GM12878 (cell line): ENCODE results near the gene MYB. TPM values are rescaled to one million over a fixed set of nuclear protein-coding genes. Genes with fewer than 3 reads are reported as not detected.
A peak's percentile ranks its signal among the peaks of the same experiment; 100 is the strongest.

Experiments
- BHLHE40 ChIP-seq, 2 experiments: fragments of 450-650 bp in 1 of 2; IDR thresholded peaks; 2 replicates each; pipeline ENCODE4 v1.6.1; 2011 to 2017; ENCODE audit warnings: low read depth in 2 of 2, borderline replicate concordance in 1 of 2, improper control_type of control experiment in 1 of 2, low read length in 1 of 2, mild to moderate bottlenecking in 1 of 2
- BMI1 ChIP-seq: fragments of 450-650 bp; IDR thresholded peaks from 2 replicates; pipeline ENCODE4 v1.6.1; 2016; ENCODE audit warnings: mild to moderate bottlenecking, moderate library complexity, borderline replicate concordance
- BRCA1 ChIP-seq: IDR thresholded peaks from 2 replicates; pipeline ENCODE4 v1.6.1; 2011; ENCODE audit warnings: low read depth, low read length, improper control_type of control experiment
- CREB1 ChIP-seq: IDR thresholded peaks from 2 replicates; pipeline ENCODE4 v1.6.1; 2012; ENCODE audit warnings: low read depth, mild to moderate bottlenecking, inconsistent platforms
- DPF2 ChIP-seq: fragments of 450-650 bp; IDR thresholded peaks from 2 replicates; pipeline ENCODE4 v1.6.1; 2017; ENCODE audit warnings: mild to moderate bottlenecking
- EED ChIP-seq: sonication (generic); IDR thresholded peaks from 2 replicates; pipeline ENCODE4 v1.6.1; 2016; ENCODE audit warnings: antibody characterized with exemption, low read depth
- ESRRA ChIP-seq: IDR thresholded peaks from 2 replicates; pipeline ENCODE4 v1.6.1; 2012; ENCODE audit warnings: mild to moderate bottlenecking, low read length, improper control_type of control experiment
- HDGF ChIP-seq: fragments of 450-650 bp; IDR thresholded peaks from 2 replicates; pipeline ENCODE4 v1.6.1; 2016; ENCODE audit warnings: antibody characterized with exemption
- NFYA ChIP-seq: IDR thresholded peaks from 2 replicates; pipeline ENCODE4 v1.6.1; 2011; ENCODE audit warnings: low read depth, mild to moderate bottlenecking, low read length, improper control_type of control experiment, borderline replicate concordance
- PAX5 ChIP-seq: IDR thresholded peaks from 2 replicates; pipeline ENCODE4 v1.6.1; 2011; ENCODE audit warnings: low read depth, low read length, borderline replicate concordance
- PML ChIP-seq: IDR thresholded peaks from 2 replicates; pipeline ENCODE4 v1.6.1; 2012; ENCODE audit warnings: low read length, inconsistent platforms
- POLR2A ChIP-seq: IDR thresholded peaks from 2 replicates; pipeline ENCODE4 v1.6.1; 2011; ENCODE audit warnings: low read depth, mild to moderate bottlenecking, low read length
- RBBP5 ChIP-seq: fragments of 200-600 bp; sonication (generic); conservative IDR thresholded peaks from 2 replicates; pipeline ENCODE4 v1.6.1; 2016
- TCF12 ChIP-seq: IDR thresholded peaks from 2 replicates; pipeline ENCODE4 v1.6.1; 2011; ENCODE audit warnings: low read depth, mild to moderate bottlenecking, low read length
- polyA plus RNA-seq, 11 experiments: library from polyadenylated mRNA; depleted of rRNA in 4 of 11; unstranded in 6 of 11; stranded (reverse) in 5 of 11; fragments of >200 nt; fragmentation: Nextera tagmentation in 4 of 11; fragmentation: Illumina TruSeq in 1 of 11; extraction: Ambion mirVana in 4 of 11; extraction: Trizol in 1 of 11; gene quantifications; 1 replicate in 1 of 11; 2 replicates in 10 of 11; pipeline versions ENCODE4 v1.2.1 to v1.2.3, GENCODE V29; 2011 to 2016; ENCODE audit warnings: inconsistent platforms in 2 of 11, missing spikeins in 2 of 11, low read depth in 1 of 11
- total RNA-seq, 4 experiments: library from RNA; depleted of rRNA in 3 of 4; stranded (reverse); fragments of >200 nt in 3 of 4; fragmentation: Illumina TruSeq in 1 of 4; extraction: Trizol in 1 of 4; gene quantifications; 2 replicates each; pipeline versions ENCODE4 v1.2.1 to v1.2.3, GENCODE V29; 2013 to 2021
- TF ChIP-seq, protein P1 (sequence below): fragments of 450-650 bp; IDR thresholded peaks from 2 replicates; pipeline ENCODE4 v1.6.1; 2017; ENCODE audit warnings: borderline replicate concordance
- TF ChIP-seq, protein P2 (sequence below): fragments of 450-650 bp; IDR thresholded peaks from 2 replicates; pipeline ENCODE4 v1.6.1; 2018; ENCODE audit warnings: mild to moderate bottlenecking, low read depth, moderate library complexity; ENCODE audit not compliant: partially characterized antibody
- TF ChIP-seq, protein P3 (sequence below): IDR thresholded peaks from 2 replicates; pipeline ENCODE4 v1.6.1; 2011; ENCODE audit warnings: borderline replicate concordance, low read depth, mild to moderate bottlenecking, moderate library complexity, low read length; ENCODE audit not compliant: insufficient read depth, poor library complexity, severe bottlenecking
- TF ChIP-seq, protein P4 (sequence below): fragments of 450-650 bp; IDR thresholded peaks from 2 replicates; pipeline ENCODE4 v1.6.1; 2017; ENCODE audit warnings: mild to moderate bottlenecking, low read depth, inconsistent platforms; ENCODE audit not compliant: poor library complexity, severe bottlenecking
- TF ChIP-seq, protein P5 (sequence below): IDR thresholded peaks from 2 replicates; pipeline ENCODE4 v1.6.1; 2012; ENCODE audit warnings: improper control_type of control experiment, low read depth, low read length; ENCODE audit not compliant: insufficient replicate concordance

MYB gene
- total and polyA plus RNA-seq, 10 of the 15 experiments (the other 5 are each of a cell fraction or from before 2014, with no cell fraction given) = 7.0 to 29.8 (median 21.5) TPM

DNA sequence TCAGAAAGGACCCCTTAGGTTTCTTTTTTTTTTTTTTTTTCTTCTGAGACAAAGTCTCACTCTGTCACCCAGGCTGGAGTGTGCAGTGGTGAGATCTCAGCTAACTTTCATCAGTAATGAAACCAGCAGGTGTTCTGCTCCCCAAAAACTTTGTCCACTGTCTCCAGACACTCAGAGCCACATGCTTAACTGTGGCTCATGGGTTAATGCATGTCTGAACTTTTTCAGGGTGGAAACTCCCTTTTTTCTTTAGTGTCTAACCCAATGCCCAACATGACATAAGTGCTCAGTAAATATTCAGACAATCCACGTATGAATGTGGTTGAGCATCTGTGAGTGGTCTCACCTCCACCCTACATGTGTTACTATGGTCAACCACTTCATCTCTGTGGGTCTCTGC is 45.4 kb downstream of the MYB start (continued):
- TF ChIP-seq, protein P1, sequence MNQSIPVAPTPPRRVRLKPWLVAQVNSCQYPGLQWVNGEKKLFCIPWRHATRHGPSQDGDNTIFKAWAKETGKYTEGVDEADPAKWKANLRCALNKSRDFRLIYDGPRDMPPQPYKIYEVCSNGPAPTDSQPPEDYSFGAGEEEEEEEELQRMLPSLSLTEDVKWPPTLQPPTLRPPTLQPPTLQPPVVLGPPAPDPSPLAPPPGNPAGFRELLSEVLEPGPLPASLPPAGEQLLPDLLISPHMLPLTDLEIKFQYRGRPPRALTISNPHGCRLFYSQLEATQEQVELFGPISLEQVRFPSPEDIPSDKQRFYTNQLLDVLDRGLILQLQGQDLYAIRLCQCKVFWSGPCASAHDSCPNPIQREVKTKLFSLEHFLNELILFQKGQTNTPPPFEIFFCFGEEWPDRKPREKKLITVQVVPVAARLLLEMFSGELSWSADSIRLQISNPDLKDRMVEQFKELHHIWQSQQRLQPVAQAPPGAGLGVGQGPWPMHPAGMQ = no peak
- peak; percentile 40 to 50 for TF ChIP-seq BHLHE40 (IDR thresholded peaks at IDR 0.05; ENCODE audit: borderline replicate concordance in 1 of 2, low read depth in 2 of 2, low read length in 1 of 2)
- TF ChIP-seq, protein P2, sequence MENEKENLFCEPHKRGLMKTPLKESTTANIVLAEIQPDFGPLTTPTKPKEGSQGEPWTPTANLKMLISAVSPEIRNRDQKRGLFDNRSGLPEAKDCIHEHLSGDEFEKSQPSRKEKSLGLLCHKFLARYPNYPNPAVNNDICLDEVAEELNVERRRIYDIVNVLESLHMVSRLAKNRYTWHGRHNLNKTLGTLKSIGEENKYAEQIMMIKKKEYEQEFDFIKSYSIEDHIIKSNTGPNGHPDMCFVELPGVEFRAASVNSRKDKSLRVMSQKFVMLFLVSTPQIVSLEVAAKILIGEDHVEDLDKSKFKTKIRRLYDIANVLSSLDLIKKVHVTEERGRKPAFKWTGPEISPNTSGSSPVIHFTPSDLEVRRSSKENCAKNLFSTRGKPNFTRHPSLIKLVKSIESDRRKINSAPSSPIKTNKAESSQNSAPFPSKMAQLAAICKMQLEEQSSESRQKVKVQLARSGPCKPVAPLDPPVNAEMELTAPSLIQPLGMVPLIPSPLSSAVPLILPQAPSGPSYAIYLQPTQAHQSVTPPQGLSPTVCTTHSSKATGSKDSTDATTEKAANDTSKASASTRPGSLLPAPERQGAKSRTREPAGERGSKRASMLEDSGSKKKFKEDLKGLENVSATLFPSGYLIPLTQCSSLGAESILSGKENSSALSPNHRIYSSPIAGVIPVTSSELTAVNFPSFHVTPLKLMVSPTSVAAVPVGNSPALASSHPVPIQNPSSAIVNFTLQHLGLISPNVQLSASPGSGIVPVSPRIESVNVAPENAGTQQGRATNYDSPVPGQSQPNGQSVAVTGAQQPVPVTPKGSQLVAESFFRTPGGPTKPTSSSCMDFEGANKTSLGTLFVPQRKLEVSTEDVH = no peak
- TF ChIP-seq, protein P3, sequence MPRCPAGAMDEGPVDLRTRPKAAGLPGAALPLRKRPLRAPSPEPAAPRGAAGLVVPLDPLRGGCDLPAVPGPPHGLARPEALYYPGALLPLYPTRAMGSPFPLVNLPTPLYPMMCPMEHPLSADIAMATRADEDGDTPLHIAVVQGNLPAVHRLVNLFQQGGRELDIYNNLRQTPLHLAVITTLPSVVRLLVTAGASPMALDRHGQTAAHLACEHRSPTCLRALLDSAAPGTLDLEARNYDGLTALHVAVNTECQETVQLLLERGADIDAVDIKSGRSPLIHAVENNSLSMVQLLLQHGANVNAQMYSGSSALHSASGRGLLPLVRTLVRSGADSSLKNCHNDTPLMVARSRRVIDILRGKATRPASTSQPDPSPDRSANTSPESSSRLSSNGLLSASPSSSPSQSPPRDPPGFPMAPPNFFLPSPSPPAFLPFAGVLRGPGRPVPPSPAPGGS = peak; percentile 18
- peak; percentile 76; the same call in 1 of the 2 replicates for TF ChIP-seq TCF12
- no peak for TF ChIP-seq PML
- peak; percentile 69 for TF ChIP-seq DPF2
- no peak for TF ChIP-seq NFYA
- TF ChIP-seq RBBP5 = no peak
- TF ChIP-seq CREB1 = peak; percentile 70
- TF ChIP-seq PAX5 = peak; percentile 36; the same call in 1 of the 2 replicates
- peak; percentile 67; the same call in 1 of the 2 replicates for TF ChIP-seq EED
- TF ChIP-seq, protein P4, sequence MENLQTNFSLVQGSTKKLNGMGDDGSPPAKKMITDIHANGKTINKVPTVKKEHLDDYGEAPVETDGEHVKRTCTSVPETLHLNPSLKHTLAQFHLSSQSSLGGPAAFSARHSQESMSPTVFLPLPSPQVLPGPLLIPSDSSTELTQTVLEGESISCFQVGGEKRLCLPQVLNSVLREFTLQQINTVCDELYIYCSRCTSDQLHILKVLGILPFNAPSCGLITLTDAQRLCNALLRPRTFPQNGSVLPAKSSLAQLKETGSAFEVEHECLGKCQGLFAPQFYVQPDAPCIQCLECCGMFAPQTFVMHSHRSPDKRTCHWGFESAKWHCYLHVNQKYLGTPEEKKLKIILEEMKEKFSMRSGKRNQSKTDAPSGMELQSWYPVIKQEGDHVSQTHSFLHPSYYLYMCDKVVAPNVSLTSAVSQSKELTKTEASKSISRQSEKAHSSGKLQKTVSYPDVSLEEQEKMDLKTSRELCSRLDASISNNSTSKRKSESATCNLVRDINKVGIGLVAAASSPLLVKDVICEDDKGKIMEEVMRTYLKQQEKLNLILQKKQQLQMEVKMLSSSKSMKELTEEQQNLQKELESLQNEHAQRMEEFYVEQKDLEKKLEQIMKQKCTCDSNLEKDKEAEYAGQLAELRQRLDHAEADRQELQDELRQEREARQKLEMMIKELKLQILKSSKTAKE = peak; percentile 61
- TF ChIP-seq ESRRA = no peak
- TF ChIP-seq POLR2A = no peak
- TF ChIP-seq BRCA1 = no peak
- TF ChIP-seq, protein P5, sequence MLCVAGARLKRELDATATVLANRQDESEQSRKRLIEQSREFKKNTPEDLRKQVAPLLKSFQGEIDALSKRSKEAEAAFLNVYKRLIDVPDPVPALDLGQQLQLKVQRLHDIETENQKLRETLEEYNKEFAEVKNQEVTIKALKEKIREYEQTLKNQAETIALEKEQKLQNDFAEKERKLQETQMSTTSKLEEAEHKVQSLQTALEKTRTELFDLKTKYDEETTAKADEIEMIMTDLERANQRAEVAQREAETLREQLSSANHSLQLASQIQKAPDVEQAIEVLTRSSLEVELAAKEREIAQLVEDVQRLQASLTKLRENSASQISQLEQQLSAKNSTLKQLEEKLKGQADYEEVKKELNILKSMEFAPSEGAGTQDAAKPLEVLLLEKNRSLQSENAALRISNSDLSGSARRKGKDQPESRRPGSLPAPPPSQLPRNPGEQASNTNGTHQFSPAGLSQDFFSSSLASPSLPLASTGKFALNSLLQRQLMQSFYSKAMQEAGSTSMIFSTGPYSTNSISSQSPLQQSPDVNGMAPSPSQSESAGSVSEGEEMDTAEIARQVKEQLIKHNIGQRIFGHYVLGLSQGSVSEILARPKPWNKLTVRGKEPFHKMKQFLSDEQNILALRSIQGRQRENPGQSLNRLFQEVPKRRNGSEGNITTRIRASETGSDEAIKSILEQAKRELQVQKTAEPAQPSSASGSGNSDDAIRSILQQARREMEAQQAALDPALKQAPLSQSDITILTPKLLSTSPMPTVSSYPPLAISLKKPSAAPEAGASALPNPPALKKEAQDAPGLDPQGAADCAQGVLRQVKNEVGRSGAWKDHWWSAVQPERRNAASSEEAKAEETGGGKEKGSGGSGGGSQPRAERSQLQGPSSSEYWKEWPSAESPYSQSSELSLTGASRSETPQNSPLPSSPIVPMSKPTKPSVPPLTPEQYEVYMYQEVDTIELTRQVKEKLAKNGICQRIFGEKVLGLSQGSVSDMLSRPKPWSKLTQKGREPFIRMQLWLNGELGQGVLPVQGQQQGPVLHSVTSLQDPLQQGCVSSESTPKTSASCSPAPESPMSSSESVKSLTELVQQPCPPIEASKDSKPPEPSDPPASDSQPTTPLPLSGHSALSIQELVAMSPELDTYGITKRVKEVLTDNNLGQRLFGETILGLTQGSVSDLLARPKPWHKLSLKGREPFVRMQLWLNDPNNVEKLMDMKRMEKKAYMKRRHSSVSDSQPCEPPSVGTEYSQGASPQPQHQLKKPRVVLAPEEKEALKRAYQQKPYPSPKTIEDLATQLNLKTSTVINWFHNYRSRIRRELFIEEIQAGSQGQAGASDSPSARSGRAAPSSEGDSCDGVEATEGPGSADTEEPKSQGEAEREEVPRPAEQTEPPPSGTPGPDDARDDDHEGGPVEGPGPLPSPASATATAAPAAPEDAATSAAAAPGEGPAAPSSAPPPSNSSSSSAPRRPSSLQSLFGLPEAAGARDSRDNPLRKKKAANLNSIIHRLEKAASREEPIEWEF = no peak
- TF ChIP-seq HDGF = no peak
- TF ChIP-seq BMI1 = no peak
